ENCODE results near the gene CSTPP1.
"Not testable (repeated sequence)": the region's sequence is repeated elsewhere in the genome, so short reads cannot be mapped to it uniquely, and the experiment has no call there.

The CSTPP1 gene

GRCh38 chr11:47181271-47181670 lies 244.7 kb downstream of the CSTPP1 start:
- no peak for DNase-seq (ENCODE audit: low read depth)

GRCh38 chr11:47182380-47182779 lies 245.8 kb downstream of the CSTPP1 start:
- no peak for DNase-seq (ENCODE audit: low read depth)

- no peak for DNase-seq (ENCODE audit: low read depth)
Observed at GRCh38 chr11:47183031-47183856, 246.7 kb downstream of the CSTPP1 start.

- DNase-seq (ENCODE audit: low read depth): no peak
Observed at GRCh38 chr11:47183969-47184368, 247.4 kb downstream of the CSTPP1 start.

GRCh38 chr11:47184711-47185304 lies 248.2 kb downstream of the CSTPP1 start:
- DNase-seq (ENCODE audit: low read depth): no peak

GRCh38 chr11:47185305-47186075 lies 248.9 kb downstream of the CSTPP1 start:
- DNase-seq (ENCODE audit: low read depth): no peak

GRCh38 chr11:47186076-47186699 lies 249.6 kb downstream of the CSTPP1 start, which contains the start of gene PACSIN3:
PACSIN3 (minus strand) TSS chr11:47186434; CDS start chr11:47182727, 3,707 bp downstream.
- DNase-seq (ENCODE audit: low read depth): no peak

- no peak for DNase-seq (ENCODE audit: low read depth)
Observed at GRCh38 chr11:47186700-47187695, 250.4 kb downstream of the CSTPP1 start.

- no peak for DNase-seq (ENCODE audit: low read depth)
Observed at GRCh38 chr11:47187723-47188122, 251.2 kb downstream of the CSTPP1 start.

GRCh38 chr11:47188259-47188658 lies 251.7 kb downstream of the CSTPP1 start:
- no peak for DNase-seq (ENCODE audit: low read depth)

GRCh38 chr11:47189100-47189834 lies 252.7 kb downstream of the CSTPP1 start:
- no peak for DNase-seq (ENCODE audit: low read depth)

GRCh38 chr11:47191137-47191536 lies 254.6 kb downstream of the CSTPP1 start:
- DNase-seq (ENCODE audit: low read depth): not testable (repeated sequence)

- DNase-seq (ENCODE audit: low read depth): no peak
Observed at GRCh38 chr11:47192111-47192510, 255.6 kb downstream of the CSTPP1 start.

GRCh38 chr11:47198161-47198560 lies 261.6 kb downstream of the CSTPP1 start:
- not testable (repeated sequence) for DNase-seq (ENCODE audit: low read depth)

GRCh38 chr11:47201015-47201414 lies 264.5 kb downstream of the CSTPP1 start:
- no peak for DNase-seq (ENCODE audit: low read depth)

GRCh38 chr11:47202576-47202975 lies 266.0 kb downstream of the CSTPP1 start:
- DNase-seq (ENCODE audit: low read depth): no peak

- DNase-seq (ENCODE audit: low read depth): no peak
Observed at GRCh38 chr11:47204637-47204989, 268.1 kb downstream of the CSTPP1 start.

- not testable (repeated sequence) for DNase-seq (ENCODE audit: low read depth)
Observed at GRCh38 chr11:47206577-47206976, 270.0 kb downstream of the CSTPP1 start.

GRCh38 chr11:47207459-47207858 lies 270.9 kb downstream of the CSTPP1 start:
- no peak for DNase-seq (ENCODE audit: low read depth)

- DNase-seq (ENCODE audit: low read depth): not testable (repeated sequence)
Observed at GRCh38 chr11:47208008-47208552, 271.5 kb downstream of the CSTPP1 start.
